ENCODE data around the gene UHRF1. TPM values are rescaled to one million over a fixed set of nuclear protein-coding genes. Genes with fewer than 3 reads are reported as not detected.

UHRF1 gene
- polyA plus RNA-seq, 1 experiment: 10.3 TPM

DNA sequence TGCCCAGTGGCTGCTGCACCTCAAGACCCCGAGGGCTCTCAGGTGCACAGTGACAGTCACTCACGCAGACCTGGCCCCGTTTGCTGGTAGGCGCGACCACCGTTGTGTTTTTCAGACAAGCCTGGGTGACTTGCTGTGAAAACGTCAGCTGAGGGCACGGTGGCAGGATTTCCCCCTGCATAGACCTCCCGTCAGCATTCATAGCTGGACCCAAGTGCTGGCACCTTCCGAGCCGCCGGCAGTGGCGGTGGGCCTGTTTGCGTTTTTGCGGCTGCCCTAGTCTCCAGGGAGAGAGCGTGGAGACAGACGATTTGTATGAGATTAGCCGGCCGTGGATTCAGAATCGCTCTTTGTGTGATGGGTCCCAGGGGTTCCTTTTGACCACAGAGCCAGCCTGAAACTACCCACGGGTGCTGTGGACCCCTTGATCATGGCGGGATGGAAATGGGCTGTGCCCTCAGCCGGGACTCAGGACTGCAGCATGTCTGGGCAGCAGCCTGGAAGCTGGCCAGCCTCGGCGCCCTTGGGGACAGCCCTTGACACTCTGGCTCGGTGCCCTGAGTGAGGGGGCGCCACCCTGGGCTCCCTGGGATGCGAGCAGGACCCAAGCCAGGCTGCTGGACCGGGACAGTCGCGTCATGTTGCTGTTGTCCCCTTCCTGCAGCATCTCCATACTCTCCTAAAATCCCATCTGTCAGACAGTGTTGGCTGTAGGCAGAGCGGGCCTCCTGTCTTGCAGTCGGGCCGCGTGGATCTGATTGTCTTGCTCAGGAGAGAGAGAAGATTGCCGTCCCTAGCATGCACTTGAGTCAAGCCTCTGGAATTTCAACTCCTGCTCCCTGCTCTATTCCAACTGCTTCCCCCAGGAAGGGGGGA, 68.2 kb downstream of the UHRF1 start:
- DNase-seq (ENCODE audit: low read depth): peak; percentile 70
- CTCF ChIA-PET: interaction anchor here (1.5 to 2.2 kb wide), 2 partner anchors 23 to 65 kb away, joined by 6 to 9 read pairs; no protein-coding TSS in a partner anchor
- peaks cover 10% of the 10 kb centered on the region for H3K36me3 ChIP-seq (ENCODE audit: control insufficient read depth, insufficient read depth, low read length)
- POLR2A ChIA-PET: no interaction called here
- no peak overlapping the region for H3K4me3 ChIP-seq (ENCODE audit: low read depth, low read length)
- TF ChIP-seq, protein P1, sequence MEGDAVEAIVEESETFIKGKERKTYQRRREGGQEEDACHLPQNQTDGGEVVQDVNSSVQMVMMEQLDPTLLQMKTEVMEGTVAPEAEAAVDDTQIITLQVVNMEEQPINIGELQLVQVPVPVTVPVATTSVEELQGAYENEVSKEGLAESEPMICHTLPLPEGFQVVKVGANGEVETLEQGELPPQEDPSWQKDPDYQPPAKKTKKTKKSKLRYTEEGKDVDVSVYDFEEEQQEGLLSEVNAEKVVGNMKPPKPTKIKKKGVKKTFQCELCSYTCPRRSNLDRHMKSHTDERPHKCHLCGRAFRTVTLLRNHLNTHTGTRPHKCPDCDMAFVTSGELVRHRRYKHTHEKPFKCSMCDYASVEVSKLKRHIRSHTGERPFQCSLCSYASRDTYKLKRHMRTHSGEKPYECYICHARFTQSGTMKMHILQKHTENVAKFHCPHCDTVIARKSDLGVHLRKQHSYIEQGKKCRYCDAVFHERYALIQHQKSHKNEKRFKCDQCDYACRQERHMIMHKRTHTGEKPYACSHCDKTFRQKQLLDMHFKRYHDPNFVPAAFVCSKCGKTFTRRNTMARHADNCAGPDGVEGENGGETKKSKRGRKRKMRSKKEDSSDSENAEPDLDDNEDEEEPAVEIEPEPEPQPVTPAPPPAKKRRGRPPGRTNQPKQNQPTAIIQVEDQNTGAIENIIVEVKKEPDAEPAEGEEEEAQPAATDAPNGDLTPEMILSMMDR (IDR thresholded peaks at IDR 0.05; ENCODE audit: insufficient read depth, low read depth, low read length): no peak
- H3K27me3 ChIP-seq (ENCODE audit: control insufficient read depth, insufficient read depth, low read length): no peaks in the 10 kb centered on the region

DNA sequence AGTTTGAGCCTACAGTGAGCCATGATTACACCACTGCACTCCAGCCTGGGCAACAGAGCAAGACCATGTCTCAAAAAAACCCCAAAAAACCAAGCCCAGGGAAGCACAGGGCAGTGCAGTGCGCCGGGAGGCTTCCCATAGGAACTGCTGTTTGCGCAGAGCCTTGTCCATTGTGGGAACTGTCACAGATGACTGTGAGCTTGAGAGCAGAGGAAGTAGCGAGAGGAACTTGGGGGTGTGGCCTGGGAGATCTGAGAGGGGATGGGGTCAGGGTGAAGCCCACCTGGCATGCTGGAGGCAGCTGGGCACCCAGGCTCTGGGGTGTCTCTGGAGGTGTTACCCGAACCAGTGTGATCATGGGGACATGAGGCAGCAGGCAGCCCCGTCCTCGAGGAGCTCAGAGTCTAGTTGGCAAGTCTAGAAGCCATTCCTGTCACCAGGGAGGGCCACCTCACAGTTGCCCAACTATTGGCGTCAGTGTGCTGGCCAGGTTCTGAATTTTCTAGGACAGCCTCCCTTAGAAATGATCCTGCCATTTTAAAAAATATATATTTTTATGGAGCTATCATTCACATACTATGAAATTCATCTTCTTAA, 70.0 kb downstream of the UHRF1 start:
- TF ChIP-seq, protein P1 (IDR thresholded peaks at IDR 0.05; ENCODE audit: insufficient read depth, low read depth, low read length): no peak
- Histone ChIP-seq H3K27me3 (ENCODE audit: control insufficient read depth, insufficient read depth, low read length) (no peaks in the 10 kb centered on the region), H3K36me3 (ENCODE audit: control insufficient read depth, insufficient read depth, low read length) (peaks cover 14% of the 10 kb centered on the region), H3K4me3 (ENCODE audit: low read depth, low read length) (no peak overlapping the region)
- DNase-seq (ENCODE audit: low read depth): no peak
- ChIA-PET POLR2A (interaction anchor here (0.6 kb wide), 2 partner anchors 11 to 129 kb away, joined by 3 to 8 read pairs; partner anchors contain the start of gene KDM4B), CTCF (interaction anchor here (0.6 to 1.8 kb wide), 4 partner anchors 9 to 105 kb away, joined by 3 to 11 read pairs (median 4); no protein-coding TSS in a partner anchor)

DNA sequence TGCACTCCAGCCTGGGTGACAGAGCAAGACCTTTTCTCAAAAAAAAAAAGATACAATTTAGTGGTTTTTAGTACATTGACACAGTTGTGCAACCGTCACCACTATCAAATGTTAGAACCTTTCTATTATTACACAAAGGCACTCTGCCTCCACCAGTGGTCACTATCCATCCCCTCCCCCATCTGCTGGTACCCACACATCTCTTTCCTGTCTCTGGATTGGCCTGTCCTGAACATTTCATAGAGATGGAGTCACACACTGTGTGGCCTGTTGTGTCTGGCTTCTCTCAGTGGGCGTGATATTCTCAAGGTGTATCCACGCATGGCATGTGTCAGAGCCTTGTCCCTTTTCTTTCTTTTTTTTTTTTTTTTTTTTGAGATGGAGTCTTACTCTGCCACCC, 70.8 kb downstream of the UHRF1 start:
- POLR2A ChIA-PET: interaction anchor here (0.6 kb wide), 1 partner anchor 130 kb away, joined by 8 read pairs; no protein-coding TSS in a partner anchor
- TF ChIP-seq, protein P1 (IDR thresholded peaks at IDR 0.05; ENCODE audit: insufficient read depth, low read depth, low read length): no peak
- DNase-seq (ENCODE audit: low read depth): no peak
- Histone ChIP-seq H3K4me3 (ENCODE audit: low read depth, low read length) (no peak overlapping the region), H3K27me3 (ENCODE audit: control insufficient read depth, insufficient read depth, low read length) (no peaks in the 10 kb centered on the region), H3K36me3 (ENCODE audit: control insufficient read depth, insufficient read depth, low read length) (peaks cover 16% of the 10 kb centered on the region)
- CTCF ChIA-PET: interaction anchor here (1.2 to 1.8 kb wide), 3 partner anchors 9 to 51 kb away, joined by 3 to 11 read pairs (median 4); no protein-coding TSS in a partner anchor

DNA sequence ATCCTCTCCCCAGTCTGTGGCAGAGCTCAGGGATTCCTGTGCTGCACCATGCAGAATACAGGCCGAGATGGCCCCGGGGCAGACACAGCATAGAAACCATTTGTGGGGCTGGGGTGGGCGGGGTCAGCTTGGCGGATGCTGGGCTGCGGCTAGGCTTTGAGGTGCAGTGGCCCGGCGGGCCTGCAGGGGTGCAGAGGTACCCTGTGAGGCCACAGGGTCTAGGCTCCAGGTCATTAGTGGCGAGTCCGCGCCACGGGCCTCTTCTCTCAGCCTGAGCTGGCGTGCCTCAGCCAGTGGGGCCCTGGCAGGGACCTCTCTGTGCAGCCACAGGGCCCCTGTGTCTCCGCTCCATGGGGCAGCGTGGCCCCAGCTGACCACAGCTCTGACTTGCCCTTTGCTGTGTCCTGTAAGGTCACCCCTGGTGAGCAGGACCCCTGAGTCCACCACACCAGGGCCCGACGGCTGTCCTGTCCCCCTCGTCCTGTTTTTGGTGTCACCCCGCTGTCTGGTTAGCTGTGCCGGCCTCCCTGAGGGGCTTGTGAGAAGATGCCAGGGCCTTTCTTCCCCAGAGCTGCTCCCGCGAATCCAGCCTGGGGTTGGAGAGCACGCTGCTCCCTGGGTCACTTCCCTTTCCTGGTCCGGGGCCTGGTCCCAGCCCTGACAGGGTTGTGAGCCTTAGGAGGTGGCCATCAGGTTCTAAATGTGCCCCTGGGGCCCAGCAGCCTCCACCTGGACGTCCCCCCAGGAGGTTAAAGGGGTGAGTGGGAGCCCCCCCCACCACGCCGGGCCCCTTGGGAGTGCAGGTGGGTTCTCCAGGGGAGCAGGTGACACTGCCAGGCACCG, 71.8 kb downstream of the UHRF1 start:
- CTCF ChIA-PET: no interaction called here
- POLR2A ChIA-PET: no interaction called here
- no peak for DNase-seq (ENCODE audit: low read depth)
- peaks cover 17% of the 10 kb centered on the region for H3K36me3 ChIP-seq (ENCODE audit: control insufficient read depth, insufficient read depth, low read length)
- no peak overlapping the region for H3K4me3 ChIP-seq (ENCODE audit: low read depth, low read length)
- H3K27me3 ChIP-seq (ENCODE audit: control insufficient read depth, insufficient read depth, low read length): no peaks in the 10 kb centered on the region
- TF ChIP-seq, protein P1 (IDR thresholded peaks at IDR 0.05; ENCODE audit: insufficient read depth, low read depth, low read length): no peak

DNA sequence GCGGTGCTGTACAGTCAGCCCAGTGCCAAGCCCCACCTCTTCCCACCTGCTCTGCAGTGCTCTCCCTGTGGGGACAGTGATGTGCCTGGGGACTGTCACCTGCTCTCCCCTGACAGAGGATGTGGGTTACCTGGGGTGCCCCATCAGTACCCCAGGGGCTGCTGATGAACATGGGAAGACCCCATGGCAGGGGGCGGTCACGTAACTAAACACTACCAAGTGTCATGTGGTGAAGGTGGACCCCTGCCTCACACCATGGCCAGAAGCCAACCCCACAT, 72.3 kb downstream of the UHRF1 start:
- ChIA-PET CTCF (no interaction called here), POLR2A (no interaction called here)
- Histone ChIP-seq H3K27me3 (ENCODE audit: control insufficient read depth, insufficient read depth, low read length) (no peaks in the 10 kb centered on the region), H3K36me3 (ENCODE audit: control insufficient read depth, insufficient read depth, low read length) (peaks cover 17% of the 10 kb centered on the region), H3K4me3 (ENCODE audit: low read depth, low read length) (no peak overlapping the region)
- no peak for DNase-seq (ENCODE audit: low read depth)
- TF ChIP-seq, protein P1 (IDR thresholded peaks at IDR 0.05; ENCODE audit: insufficient read depth, low read depth, low read length): no peak

Data from BJ (cell line).